Adipocyte (in vitro differentiated cells): ENCODE data around the gene CST9L.

ENCODE experiments used
- DNase-seq: peaks from one replicate; pipeline ENCODE4 v3.0.0-alpha.2; 2015; ENCODE audit warnings: low read depth
- H3K27me3 ChIP-seq: replicated peaks from 2 replicates; pipeline ENCODE4 v1.7.0; 2013; ENCODE audit warnings: mild to moderate bottlenecking, low read length, moderate library complexity; ENCODE audit not compliant: control insufficient read depth, insufficient read depth
- H3K36me3 ChIP-seq: 2 replicates; pipeline ENCODE4 v1.7.0; 2013; ENCODE audit warnings: low read length, mild to moderate bottlenecking, moderate library complexity; ENCODE audit not compliant: control insufficient read depth, insufficient read depth, severe bottlenecking
- H3K4me1 ChIP-seq: 2 replicates; pipeline ENCODE4 v1.7.0; 2013; ENCODE audit warnings: mild to moderate bottlenecking, low read length, moderate library complexity; ENCODE audit not compliant: control insufficient read depth, insufficient read depth
- H3K4me3 ChIP-seq: 2 replicates; pipeline ENCODE4 v1.7.0; 2013; ENCODE audit warnings: mild to moderate bottlenecking, low read length, moderate library complexity
- H3K9ac ChIP-seq: 2 replicates; pipeline ENCODE4 v1.7.0; 2013; ENCODE audit warnings: mild to moderate bottlenecking, low read length, moderate library complexity
- H3K9me3 ChIP-seq: 2 replicates; pipeline ENCODE4 v1.7.0; 2013; ENCODE audit warnings: mild to moderate bottlenecking, low read length, moderate library complexity; ENCODE audit not compliant: control insufficient read depth

CST9L gene

GRCh38 chr20:23603321-23603720 lies 35.0 kb upstream of the CST9L start:
- no peaks in the 10 kb centered on the region for H3K36me3 ChIP-seq
- H3K9me3 ChIP-seq = no peaks in the 10 kb centered on the region
- H3K4me1 ChIP-seq = peaks cover 13% of the 10 kb centered on the region
- H3K27me3 ChIP-seq = peaks cover 20% of the 10 kb centered on the region
- no peak overlapping the region for H3K9ac ChIP-seq
- no peak overlapping the region for H3K4me3 ChIP-seq
- DNase-seq = no peak

GRCh38 chr20:23602699-23603098 lies 34.4 kb upstream of the CST9L start:
- Histone ChIP-seq H3K4me1 (peaks cover 13% of the 10 kb centered on the region), H3K9ac (no peak overlapping the region)
- DNase-seq = no peak

GRCh38 chr20:23602241-23602640 lies 34.0 kb upstream of the CST9L start:
- Histone ChIP-seq H3K36me3 (no peaks in the 10 kb centered on the region), H3K27me3 (peaks cover 20% of the 10 kb centered on the region), H3K4me1 (peaks cover 13% of the 10 kb centered on the region), H3K9me3 (no peaks in the 10 kb centered on the region), H3K4me3 (no peak overlapping the region), H3K9ac (no peak overlapping the region)
- DNase-seq = no peak

More at GRCh38 chr20:23602699-23603098, 34.4 kb upstream of the CST9L start:
- Histone ChIP-seq H3K9me3 (no peaks in the 10 kb centered on the region), H3K4me3 (no peak overlapping the region), H3K27me3 (peaks cover 20% of the 10 kb centered on the region), H3K36me3 (no peaks in the 10 kb centered on the region)

GRCh38 chr20:23601715-23602114 lies 33.4 kb upstream of the CST9L start:
- Histone ChIP-seq H3K9ac (no peak overlapping the region), H3K9me3 (no peaks in the 10 kb centered on the region), H3K4me1 (peaks cover 12% of the 10 kb centered on the region), H3K36me3 (no peaks in the 10 kb centered on the region), H3K4me3 (no peak overlapping the region), H3K27me3 (peaks cover 20% of the 10 kb centered on the region)
- DNase-seq = peak; percentile 21

GRCh38 chr20:23598481-23598880 lies 30.2 kb upstream of the CST9L start:
- DNase-seq = no peak
- H3K36me3 ChIP-seq = no peaks in the 10 kb centered on the region
- H3K27me3 ChIP-seq = peaks cover 8% of the 10 kb centered on the region
- H3K4me3 ChIP-seq = no peak overlapping the region
- H3K4me1 ChIP-seq = peaks cover 4% of the 10 kb centered on the region
- H3K9me3 ChIP-seq = no peaks in the 10 kb centered on the region
- no peak overlapping the region for H3K9ac ChIP-seq

- Histone ChIP-seq H3K9ac (no peak overlapping the region), H3K4me3 (no peak overlapping the region), H3K4me1 (peaks cover 4% of the 10 kb centered on the region), H3K9me3 (no peaks in the 10 kb centered on the region), H3K27me3 (no peaks in the 10 kb centered on the region), H3K36me3 (no peaks in the 10 kb centered on the region)
- DNase-seq = peak; percentile 12
Observed at GRCh38 chr20:23596579-23597250, 28.4 kb upstream of the CST9L start.

- Histone ChIP-seq H3K4me1 (peaks cover 4% of the 10 kb centered on the region), H3K9ac (no peak overlapping the region), H3K27me3 (no peaks in the 10 kb centered on the region), H3K9me3 (no peaks in the 10 kb centered on the region), H3K36me3 (no peaks in the 10 kb centered on the region), H3K4me3 (no peak overlapping the region)
- no peak for DNase-seq
Observed at GRCh38 chr20:23595941-23596340, 27.7 kb upstream of the CST9L start.

GRCh38 chr20:23588434-23589403 lies 20.4 kb upstream of the CST9L start:
- H3K27me3 ChIP-seq = peaks cover 21% of the 10 kb centered on the region
- DNase-seq = no peak
- no peak overlapping the region for H3K9ac ChIP-seq
- H3K9me3 ChIP-seq = no peaks in the 10 kb centered on the region
- no peaks in the 10 kb centered on the region for H3K36me3 ChIP-seq
- no peaks in the 10 kb centered on the region for H3K4me1 ChIP-seq
- H3K4me3 ChIP-seq = no peak overlapping the region

GRCh38 chr20:23587631-23588030 lies 19.3 kb upstream of the CST9L start:
- Histone ChIP-seq H3K4me3 (no peak overlapping the region), H3K4me1 (no peaks in the 10 kb centered on the region), H3K9ac (no peak overlapping the region), H3K27me3 (peaks cover 23% of the 10 kb centered on the region), H3K9me3 (no peaks in the 10 kb centered on the region), H3K36me3 (no peaks in the 10 kb centered on the region)
- no peak for DNase-seq

- Histone ChIP-seq H3K4me3 (no peak overlapping the region), H3K36me3 (no peaks in the 10 kb centered on the region), H3K4me1 (no peaks in the 10 kb centered on the region), H3K9me3 (no peaks in the 10 kb centered on the region), H3K27me3 (peaks cover 23% of the 10 kb centered on the region), H3K9ac (no peak overlapping the region)
- DNase-seq = no peak
Observed at GRCh38 chr20:23586735-23587525, 18.6 kb upstream of the CST9L start.
